ENCODE data around the gene TOGARAM1.

The TOGARAM1 gene

GRCh38 chr14:44989497-44990440, 27.8 kb downstream of the TOGARAM1 start:
- no peak overlapping the region for H3K4me3 ChIP-seq (ENCODE audit: low read depth, low read length)

GRCh38 chr14:44990533-44990932, 28.5 kb downstream of the TOGARAM1 start:
- DNase-seq (ENCODE audit: low read depth): no peak
- no peak overlapping the region for H3K4me3 ChIP-seq (ENCODE audit: low read depth, low read length)
- TF ChIP-seq CTCF (IDR thresholded peaks at IDR 0.05; ENCODE audit: control insufficient read depth, extremely low read depth, insufficient read depth): no peak

More at GRCh38 chr14:44989497-44990440, 27.8 kb downstream of the TOGARAM1 start:
- DNase-seq (ENCODE audit: low read depth): no peak
- TF ChIP-seq CTCF (IDR thresholded peaks at IDR 0.05; ENCODE audit: control insufficient read depth, extremely low read depth, insufficient read depth): no peak

GRCh38 chr14:44995196-44995595, 33.2 kb downstream of the TOGARAM1 start:
- no peak overlapping the region for H3K4me3 ChIP-seq (ENCODE audit: low read depth, low read length)
- TF ChIP-seq CTCF (IDR thresholded peaks at IDR 0.05; ENCODE audit: control insufficient read depth, extremely low read depth, insufficient read depth): no peak

GRCh38 chr14:44995770-44996294, 33.8 kb downstream of the TOGARAM1 start:
- no peak for TF ChIP-seq CTCF (IDR thresholded peaks at IDR 0.05; ENCODE audit: control insufficient read depth, extremely low read depth, insufficient read depth)
- DNase-seq (ENCODE audit: low read depth): peak; percentile 92
- no peak overlapping the region for H3K4me3 ChIP-seq (ENCODE audit: low read depth, low read length)

More at GRCh38 chr14:44995196-44995595, 33.2 kb downstream of the TOGARAM1 start:
- DNase-seq (ENCODE audit: low read depth): no peak

- no peak for TF ChIP-seq CTCF (IDR thresholded peaks at IDR 0.05; ENCODE audit: control insufficient read depth, extremely low read depth, insufficient read depth)
- peak; percentile 99 for DNase-seq (ENCODE audit: low read depth)
- H3K4me3 ChIP-seq (ENCODE audit: low read depth, low read length): no peak overlapping the region
These were observed 41.9 kb downstream of the TOGARAM1 start for GRCh38 chr14:45003924-45004323.

- TF ChIP-seq CTCF (IDR thresholded peaks at IDR 0.05; ENCODE audit: control insufficient read depth, extremely low read depth, insufficient read depth): no peak
- no peak overlapping the region for H3K4me3 ChIP-seq (ENCODE audit: low read depth, low read length)
- DNase-seq (ENCODE audit: low read depth): no peak
These were observed 53.1 kb downstream of the TOGARAM1 start for GRCh38 chr14:45015133-45015532.

Data from LNCaP clone FGC (cell line).